GM19193 (cell line): ENCODE results near the gene UBAC2.

ENCODE experiments used
- POLR2A ChIP-seq: IDR thresholded peaks from 4 replicates; pipeline ENCODE4 v1.6.1; 2011; ENCODE audit not compliant: insufficient read depth, insufficient read length; ENCODE audit errors: extremely low read depth

Gene UBAC2

DNA sequence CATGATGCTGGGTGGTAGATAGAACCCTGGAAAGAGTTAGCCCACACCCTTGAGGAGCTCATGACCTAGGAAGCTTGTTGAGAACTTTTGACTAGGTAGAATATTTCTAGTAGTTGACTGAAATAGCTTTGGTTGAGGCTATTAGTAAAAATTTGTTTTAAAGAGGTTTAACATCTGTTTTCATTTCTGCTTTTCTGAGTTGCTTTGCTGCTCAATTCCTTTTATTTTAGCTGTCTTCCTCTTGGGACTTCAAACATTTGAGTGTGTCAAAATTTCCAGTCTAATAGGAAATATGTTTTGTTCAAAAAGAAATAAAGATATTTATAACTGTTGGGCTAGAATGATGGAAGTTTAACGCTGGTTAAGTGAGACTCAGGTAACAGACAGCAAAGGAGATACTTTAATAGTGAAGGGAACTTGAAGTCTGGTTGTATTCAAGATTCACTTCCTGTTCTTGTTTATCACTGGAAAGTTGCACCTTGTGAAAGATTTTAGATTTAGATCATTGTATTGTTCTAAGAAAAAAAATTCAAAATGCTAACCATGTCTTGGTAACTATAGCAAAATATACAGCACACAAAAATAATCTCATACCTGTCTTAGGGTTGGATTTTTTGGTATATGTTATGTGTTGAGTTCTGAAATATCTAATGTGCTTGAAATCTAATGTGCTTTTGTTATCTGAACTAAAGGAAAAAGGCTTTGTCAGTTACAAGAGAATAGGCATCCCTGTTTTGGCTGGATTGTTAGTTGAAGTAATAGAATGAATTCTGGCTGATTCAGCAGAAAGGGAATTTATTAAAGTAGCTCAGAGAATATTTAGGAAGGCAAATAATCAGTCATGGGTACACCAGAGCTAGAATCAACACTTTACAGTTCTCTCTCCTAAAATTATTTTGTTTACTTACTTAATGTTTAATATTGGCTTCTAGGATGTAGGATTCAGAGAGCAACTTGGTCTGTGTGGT lies 81.9 kb downstream of the UBAC2 start:
- TF ChIP-seq POLR2A = no peak

DNA sequence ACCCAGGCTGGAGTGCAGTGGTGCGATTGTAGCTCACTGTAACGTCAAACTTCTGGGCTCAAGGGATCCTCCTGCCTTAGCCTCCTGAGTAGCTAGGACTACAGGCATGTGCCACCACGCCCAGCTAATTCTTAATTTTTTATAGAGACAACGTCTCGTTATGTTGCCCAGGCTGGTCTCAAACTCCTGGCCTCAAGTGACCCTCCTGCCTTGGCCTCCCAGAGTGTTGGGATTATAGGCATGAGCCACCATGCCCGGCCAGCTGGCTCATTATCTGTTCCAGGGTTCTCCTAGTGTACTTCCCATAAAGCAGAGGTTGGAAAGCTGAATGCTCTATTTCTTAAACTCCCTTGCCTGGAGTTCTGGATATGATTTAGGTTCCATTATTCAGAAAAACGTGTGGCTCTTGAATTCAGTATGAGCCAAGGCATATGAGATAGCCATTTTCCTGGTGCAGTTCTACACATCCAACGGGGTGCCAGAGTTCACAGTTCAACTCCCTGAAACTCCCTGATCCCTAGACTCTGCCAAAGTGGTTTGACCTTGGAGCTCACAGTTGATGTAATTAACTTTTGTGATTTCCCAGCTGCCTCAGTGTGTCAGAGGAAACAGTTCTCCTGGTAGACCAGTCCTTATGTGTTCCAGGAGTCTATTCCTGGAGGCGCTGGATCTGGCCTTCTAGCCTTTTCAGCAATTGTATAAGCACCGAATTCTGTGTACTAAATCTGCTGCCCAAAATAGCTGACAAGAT lies 85.0 kb downstream of the UBAC2 start:
- no peak for TF ChIP-seq POLR2A

DNA sequence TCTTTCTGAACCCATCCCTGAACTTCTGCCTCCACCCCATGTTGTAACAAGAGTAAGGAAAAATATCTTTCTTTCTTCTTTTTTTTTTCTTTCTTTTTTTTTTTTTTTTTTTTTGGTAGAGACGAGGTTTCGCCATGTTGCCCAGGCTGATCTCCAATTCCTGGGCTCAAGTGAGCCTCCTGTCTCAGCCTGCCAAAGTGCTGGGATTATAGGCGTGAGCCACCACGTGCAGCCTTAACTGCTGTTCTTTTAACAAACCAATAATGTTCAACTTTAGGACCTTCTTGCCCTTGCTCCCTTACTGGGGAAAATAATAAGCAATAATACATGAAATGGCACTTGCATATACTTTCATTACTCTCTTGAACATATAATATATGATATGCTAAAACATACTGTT lies 86.9 kb downstream of the UBAC2 start:
- TF ChIP-seq POLR2A = no peak

DNA sequence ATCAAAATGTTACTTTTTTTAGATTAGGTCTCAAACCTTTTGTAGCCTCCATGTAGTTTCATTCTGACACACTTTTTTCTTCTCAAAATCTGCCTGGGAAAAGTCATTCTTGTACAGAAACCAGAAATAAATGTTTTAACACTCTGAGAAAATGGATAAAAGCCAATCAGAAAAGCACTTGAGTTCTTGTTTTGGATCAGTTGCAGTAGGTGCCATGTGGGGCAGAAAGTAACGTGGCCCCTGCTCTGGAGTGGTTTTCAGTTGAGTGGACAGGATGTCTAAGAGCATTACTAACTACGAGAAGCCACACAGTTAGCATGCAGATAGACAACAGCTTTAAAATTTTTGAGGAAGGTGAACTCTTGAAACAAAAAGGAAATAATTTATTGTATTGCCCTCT lies 87.4 kb downstream of the UBAC2 start:
- TF ChIP-seq POLR2A = no peak

DNA sequence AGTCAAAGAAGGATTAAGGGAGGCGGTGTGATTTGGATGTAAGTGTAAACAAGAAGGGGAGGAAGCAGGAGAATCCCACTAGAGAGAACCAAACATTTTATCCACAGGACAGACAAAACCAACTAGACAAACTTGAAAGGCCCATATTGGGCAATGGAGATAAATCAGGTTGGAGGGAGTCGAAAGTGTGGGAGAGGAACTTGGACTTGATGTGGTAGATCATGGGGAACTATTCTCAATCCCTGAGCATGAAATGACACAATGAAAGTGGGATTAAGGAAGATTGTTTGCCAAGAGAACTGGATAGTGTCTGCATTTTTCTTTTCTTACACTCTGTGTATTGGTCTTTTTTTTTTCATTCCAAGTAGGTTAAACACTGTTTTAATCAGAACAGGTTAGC lies 88.6 kb downstream of the UBAC2 start:
- no peak for TF ChIP-seq POLR2A

DNA sequence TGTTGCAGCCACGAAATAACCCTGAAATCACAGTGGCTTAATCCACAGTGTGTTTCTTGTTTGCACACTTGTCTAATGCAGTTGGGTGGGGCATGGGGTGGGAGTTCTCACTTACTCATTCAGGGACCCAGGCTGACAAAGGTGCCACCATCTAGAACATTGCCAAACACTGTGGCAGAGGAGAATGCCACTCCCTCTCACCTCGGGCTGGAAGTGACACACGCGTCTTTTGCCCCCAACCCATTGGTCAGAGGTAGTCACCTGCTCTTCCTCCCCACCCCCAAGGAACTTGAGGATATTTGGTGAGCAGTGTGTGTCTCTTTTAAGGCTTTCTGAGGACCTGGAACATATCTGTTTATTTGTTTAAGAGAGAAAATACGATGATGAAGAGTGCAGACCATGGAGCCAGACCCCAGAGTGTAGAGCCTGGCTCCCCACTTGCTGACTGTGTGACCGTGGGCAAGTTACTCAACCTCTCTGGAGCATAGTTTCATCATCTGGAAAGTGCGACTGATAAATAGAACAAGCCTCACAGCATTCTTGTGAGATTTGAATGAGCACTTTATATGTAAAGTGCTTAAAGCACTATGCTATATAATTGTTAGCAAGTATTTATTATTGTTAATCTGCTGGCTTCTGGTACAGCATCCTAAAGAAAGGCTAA lies 89.2 kb downstream of the UBAC2 start:
- no peak for TF ChIP-seq POLR2A

DNA sequence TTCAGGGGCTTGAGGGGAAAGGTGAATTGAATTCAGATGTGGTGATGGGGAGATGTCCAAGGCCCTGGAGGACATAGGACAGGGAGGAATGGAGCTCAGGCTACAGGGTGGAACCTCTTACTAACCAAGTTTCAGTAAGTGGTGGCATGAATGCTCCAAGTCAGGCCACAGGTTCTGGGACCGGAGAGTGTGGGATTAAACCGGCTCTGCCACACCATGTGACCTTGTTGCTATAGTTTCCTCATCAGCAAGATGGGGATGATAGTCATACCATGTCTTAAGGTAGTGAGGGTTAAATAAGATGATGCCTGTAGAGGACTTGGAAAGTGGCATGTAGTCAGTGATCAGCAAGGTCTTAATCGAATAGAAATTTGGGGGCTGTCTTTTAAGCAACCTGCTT lies 90.2 kb downstream of the UBAC2 start:
- no peak for TF ChIP-seq POLR2A

DNA sequence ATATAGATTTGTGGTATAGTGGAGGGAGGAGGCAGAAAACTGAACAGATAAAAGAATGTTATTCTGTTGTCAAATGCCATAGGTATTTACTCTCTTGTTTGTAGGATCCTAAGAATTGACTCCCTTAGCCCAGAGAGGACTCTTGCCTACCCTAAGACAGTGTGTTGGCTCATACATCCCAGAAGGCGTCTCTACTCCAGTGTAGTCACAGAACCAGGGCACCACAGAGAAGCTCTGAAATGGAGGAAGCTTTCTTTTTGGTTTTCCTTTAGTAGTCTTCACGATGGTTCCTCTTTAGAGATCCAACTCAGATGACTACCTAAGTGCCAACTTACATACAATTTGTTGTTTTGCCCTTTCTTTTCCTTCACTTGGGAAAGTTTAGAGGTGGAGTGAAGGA lies 92.5 kb downstream of the UBAC2 start:
- no peak for TF ChIP-seq POLR2A

DNA sequence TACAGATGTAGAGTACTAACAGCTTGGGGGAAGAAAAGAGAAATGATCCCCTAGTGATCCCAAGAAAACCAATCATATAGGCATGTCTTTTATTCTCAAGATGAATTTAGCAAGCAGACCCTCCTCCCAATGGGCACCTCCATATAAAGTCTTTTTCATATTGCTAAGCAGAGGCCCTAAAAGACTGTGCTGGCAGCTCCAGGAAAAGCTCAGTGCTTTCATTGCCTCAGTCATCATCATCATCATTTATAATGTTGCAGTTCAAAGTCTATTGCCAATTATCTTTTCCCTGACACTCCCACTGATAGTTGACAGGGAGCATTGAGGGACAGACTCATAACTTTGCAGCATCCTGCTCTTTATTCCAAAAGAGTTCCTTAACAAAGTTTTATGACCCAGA lies 93.5 kb downstream of the UBAC2 start:
- TF ChIP-seq POLR2A = no peak

DNA sequence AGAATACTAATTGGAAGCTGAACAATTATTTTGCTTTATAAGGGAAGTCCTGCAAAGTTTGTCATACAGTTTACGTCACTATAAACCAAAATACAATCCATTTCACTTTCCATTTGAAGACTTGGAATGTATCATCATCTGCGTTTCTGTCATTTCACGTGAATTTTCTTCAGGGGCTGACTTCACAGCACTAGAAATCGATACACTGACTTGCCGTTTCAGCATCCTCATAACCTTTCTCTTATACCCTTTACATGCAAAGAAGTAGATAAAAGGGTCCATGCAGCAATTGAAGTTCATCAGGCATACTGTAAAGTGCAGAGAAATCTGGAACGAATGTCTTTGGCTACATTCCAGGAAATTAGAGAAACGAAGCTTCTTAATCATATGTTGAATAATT lies 94.3 kb downstream of the UBAC2 start:
- no peak for TF ChIP-seq POLR2A

DNA sequence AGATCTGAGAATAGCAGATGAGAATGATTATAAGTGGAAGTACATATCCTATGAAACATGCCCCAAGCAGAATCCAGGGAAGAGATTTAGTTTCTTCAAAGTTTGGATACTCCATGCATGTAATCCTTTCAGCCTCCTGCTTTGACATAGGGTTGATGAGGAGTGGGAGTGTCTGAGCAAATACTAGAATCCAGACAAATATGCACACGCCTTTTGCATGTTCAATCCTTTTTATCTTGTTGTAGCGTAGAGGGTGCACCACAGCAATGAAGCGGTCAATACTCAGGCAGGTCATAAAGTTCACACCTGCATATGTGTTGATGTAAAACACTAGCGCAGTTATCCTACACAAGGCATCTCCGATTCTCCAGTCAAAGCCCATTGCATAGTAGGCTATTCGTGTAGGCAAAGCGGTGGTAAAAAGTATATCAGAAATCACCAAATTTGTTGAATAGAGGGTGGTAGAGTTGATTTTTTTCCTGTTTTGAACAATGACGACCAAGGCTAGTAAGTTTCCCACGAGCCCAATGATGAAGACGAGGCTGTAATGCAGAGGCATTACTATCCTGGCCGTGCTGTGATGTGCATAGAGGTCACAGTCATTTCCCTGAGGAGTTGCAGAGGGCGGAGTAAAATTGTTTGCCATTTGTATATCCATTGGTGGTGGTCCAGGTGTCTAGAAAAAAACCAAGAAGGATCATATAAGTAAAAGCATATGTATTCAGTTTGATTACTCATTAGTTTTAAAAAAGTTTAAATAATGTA lies 95.0 kb downstream of the UBAC2 start:
- TF ChIP-seq POLR2A = no peak

DNA sequence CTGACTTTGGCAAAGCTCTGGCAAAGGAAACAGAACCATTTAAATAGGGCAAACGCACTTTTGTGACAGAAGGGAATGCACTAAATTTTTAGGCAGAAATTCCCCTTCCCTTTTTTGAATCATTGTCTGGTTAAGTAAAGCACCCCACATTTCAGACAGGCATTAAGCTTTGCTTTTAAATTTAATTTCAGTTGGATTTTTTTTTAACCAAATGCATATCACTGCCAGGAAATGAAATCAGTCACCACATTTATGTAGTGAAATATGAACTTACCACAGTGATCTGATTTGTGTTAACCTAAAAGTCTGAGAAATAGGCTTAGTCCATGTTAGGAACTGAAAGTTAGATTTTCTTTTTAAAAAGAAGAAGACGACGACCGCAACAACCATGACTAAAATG lies 95.7 kb downstream of the UBAC2 start:
- no peak for TF ChIP-seq POLR2A

DNA sequence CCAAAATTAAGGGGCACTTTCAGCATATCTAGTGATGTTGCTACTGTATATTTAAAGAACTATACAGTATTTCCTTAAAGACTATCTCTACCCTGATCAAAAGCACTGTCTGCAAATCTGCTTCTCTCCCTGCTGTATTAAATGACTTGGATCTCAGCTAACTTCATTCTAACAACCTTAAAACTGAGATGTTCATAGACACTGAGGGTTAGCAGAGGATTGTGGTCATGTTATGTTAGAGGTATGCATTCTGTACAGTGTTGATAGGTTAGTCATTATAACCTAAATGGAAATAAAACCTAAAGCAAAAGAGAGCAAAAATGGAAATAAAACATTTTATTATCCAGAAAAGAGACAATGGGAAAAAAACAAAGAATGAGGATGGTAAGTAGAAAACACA lies 96.7 kb downstream of the UBAC2 start:
- no peak for TF ChIP-seq POLR2A

DNA sequence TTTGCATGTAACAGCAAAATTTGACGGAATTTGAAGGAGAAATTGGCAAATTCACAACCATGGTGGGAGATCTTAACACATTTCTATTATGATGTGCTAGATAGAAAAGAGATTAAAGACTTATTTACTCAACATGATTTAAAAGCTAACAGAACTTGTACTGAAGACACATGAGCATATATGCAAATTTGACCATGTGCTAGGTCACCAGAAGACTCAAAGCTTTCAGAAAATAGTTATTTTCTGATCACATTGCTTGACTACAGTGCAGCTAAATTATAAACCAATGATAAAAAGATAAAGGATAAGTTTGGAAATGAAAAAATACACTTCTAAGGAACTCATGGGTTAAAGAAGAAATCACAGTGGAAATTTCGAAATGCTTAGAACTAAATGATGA lies 97.4 kb downstream of the UBAC2 start:
- TF ChIP-seq POLR2A = no peak
